ENCODE measurements around the gene TTBK1. TPM values are rescaled to one million over a fixed set of nuclear protein-coding genes. Genes with fewer than 3 reads are reported as not detected.

The TTBK1 gene
- total RNA-seq, 4 donors from 2014 or later: not detected

GRCh38 chr6:43311666-43312065 lies 68.4 kb downstream of the TTBK1 start:
- no peak for TF ChIP-seq CTCF (IDR thresholded peaks at IDR 0.05; ENCODE audit: low read depth)

- no peak for TF ChIP-seq CTCF (IDR thresholded peaks at IDR 0.05; ENCODE audit: low read depth)
These were observed 70.5 kb downstream of the TTBK1 start for GRCh38 chr6:43313813-43314212.

GRCh38 chr6:43318011-43318410 lies 74.7 kb downstream of the TTBK1 start:
- no peak for TF ChIP-seq CTCF (IDR thresholded peaks at IDR 0.05; ENCODE audit: low read depth)

GRCh38 chr6:43325876-43326275 lies 82.6 kb downstream of the TTBK1 start:
- TF ChIP-seq CTCF (IDR thresholded peaks at IDR 0.05; ENCODE audit: low read depth): no peak

GRCh38 chr6:43328528-43328927 lies 85.2 kb downstream of the TTBK1 start:
- no peak for TF ChIP-seq CTCF (IDR thresholded peaks at IDR 0.05; ENCODE audit: low read depth)

- TF ChIP-seq CTCF (IDR thresholded peaks at IDR 0.05; ENCODE audit: low read depth): no peak
These were observed 88.2 kb downstream of the TTBK1 start for GRCh38 chr6:43331470-43331869.

- no peak for TF ChIP-seq CTCF (IDR thresholded peaks at IDR 0.05; ENCODE audit: low read depth)
These were observed 88.6 kb downstream of the TTBK1 start for GRCh38 chr6:43331891-43332290.
